Measurements from ENCODE around the gene SUV39H1. TPM values are rescaled to one million over a fixed set of nuclear protein-coding genes. Genes with fewer than 3 reads are reported as not detected.

Gene SUV39H1
- total RNA-seq, 1 experiment from 2014 or later: 16.5 TPM

- Mint-ChIP-seq H3K36me3 (no peaks in the 10 kb centered on the region), H3K4me3 (peak overlapping the region; percentile 96), H3K4me1 (peaks cover 9% of the 10 kb centered on the region), H3K9me3 (0 out of 2 replicates have a peak, but pooled peaks cover under 1% of the 10 kb centered on the region), H3K27me3 (ENCODE audit: low read depth) (no peaks in the 10 kb centered on the region), H3K27ac (peak overlapping the region; percentile 31; the same call in 1 of the 2 replicates)
- TF ChIP-seq USF1 (CRISPR knock-in tag; IDR thresholded peaks at IDR 0.05) (no peak), SOX15 (CRISPR knock-in tag; IDR thresholded peaks at IDR 0.05) (no peak), ARID4B (CRISPR knock-in tag; IDR thresholded peaks at IDR 0.05; ENCODE audit: borderline replicate concordance) (no peak), ZNF512 (CRISPR knock-in tag; IDR thresholded peaks at IDR 0.05; ENCODE audit: borderline replicate concordance) (no peak), MXD4 (CRISPR knock-in tag; IDR thresholded peaks at IDR 0.05; ENCODE audit: borderline replicate concordance) (no peak), FOXP1 (CRISPR knock-in tag; IDR thresholded peaks at IDR 0.05; ENCODE audit: borderline replicate concordance) (no peak), SMAD4 (CRISPR knock-in tag; IDR thresholded peaks at IDR 0.05) (no peak), ZNF263 (CRISPR knock-in tag; IDR thresholded peaks at IDR 0.05; ENCODE audit: low read depth) (no peak), NFATC4 (CRISPR knock-in tag; IDR thresholded peaks at IDR 0.05) (no peak)
- POLR2A ChIA-PET: no interaction called here
- CTCF ChIA-PET: no interaction called here
- ATAC-seq (no peak), DNase-seq (ENCODE audit: low spot score) (no peak)
Observed at GRCh38 chrX:48736303-48736702, 39.8 kb downstream of the SUV39H1 start.

- Mint-ChIP-seq H3K4me1 (peaks cover 9% of the 10 kb centered on the region), H3K4me3 (peak overlapping the region; percentile 96), H3K27ac (no peak overlapping the region), H3K36me3 (no peaks in the 10 kb centered on the region), H3K27me3 (ENCODE audit: low read depth) (no peaks in the 10 kb centered on the region), H3K9me3 (0 out of 2 replicates have a peak, but pooled peaks cover 4% of the 10 kb centered on the region)
- DNase-seq (ENCODE audit: low spot score) (no peak), ATAC-seq (no peak)
- ChIA-PET CTCF (interaction anchor here (0.9 to 2.1 kb wide), 2 partner anchors 10 to 88 kb away, joined by 3 to 7 read pairs; no protein-coding TSS in a partner anchor), POLR2A (interaction anchor here (1.0 to 1.4 kb wide), 2 partner anchors 60 to 65 kb away, joined by 3 to 4 read pairs; partner anchors contain the start of gene HDAC6)
- TF ChIP-seq ZMAT4 (CRISPR knock-in tag; IDR thresholded peaks at IDR 0.05) (no peak), RELA (CRISPR knock-in tag; IDR thresholded peaks at IDR 0.05; ENCODE audit: borderline replicate concordance) (no peak), USF1 (CRISPR knock-in tag; IDR thresholded peaks at IDR 0.05) (no peak), AFF4 (CRISPR knock-in tag; IDR thresholded peaks at IDR 0.05; ENCODE audit: borderline replicate concordance) (no peak)
Observed at GRCh38 chrX:48736878-48737212, 40.3 kb downstream of the SUV39H1 start.

Data from WTC11 (cell line).